HG03442 (cell line): ENCODE measurements around the gene ARHGAP5.

Experiments
- ATAC-seq: cut with Tn5 transposase; IDR thresholded peaks from one replicate; pipeline ENCODE4 v1.9.1; 2021; ENCODE audit warnings: mild to moderate bottlenecking, moderate library complexity; ENCODE audit not compliant: unreplicated experiment

The ARHGAP5 gene

DNA sequence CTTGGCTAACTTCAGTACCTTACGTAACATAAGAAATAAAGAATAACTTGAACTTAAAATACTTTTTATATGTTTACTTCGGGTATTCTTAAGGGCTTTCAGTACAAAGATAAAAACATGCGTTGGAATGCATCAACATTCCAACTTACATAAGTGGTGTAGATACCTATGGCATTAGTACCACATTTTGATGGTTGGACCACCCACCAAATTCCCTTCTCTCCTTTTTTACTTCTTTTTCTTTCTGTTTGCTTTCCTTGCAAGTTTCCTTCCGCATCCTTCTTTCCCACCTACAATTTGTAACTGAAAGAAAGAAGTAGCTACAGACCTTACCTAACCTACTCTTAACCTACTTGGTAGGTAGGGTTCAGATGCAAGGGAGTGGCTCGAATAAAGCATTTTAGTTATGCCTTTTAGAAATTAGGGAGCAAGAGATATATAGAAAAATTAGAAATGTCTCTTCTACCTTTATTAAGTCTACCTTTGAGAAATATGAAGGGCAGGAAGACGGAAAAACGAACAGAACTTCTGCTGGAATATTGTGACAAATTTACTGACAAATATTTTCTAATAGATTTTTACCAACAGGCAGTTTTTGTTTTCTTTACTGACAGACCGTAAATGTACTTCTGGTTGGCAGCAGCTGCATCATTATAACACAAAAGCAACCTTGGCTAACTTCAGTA, 2.1 kb upstream of the ARHGAP5 start:
- ATAC-seq, result no peak

DNA sequence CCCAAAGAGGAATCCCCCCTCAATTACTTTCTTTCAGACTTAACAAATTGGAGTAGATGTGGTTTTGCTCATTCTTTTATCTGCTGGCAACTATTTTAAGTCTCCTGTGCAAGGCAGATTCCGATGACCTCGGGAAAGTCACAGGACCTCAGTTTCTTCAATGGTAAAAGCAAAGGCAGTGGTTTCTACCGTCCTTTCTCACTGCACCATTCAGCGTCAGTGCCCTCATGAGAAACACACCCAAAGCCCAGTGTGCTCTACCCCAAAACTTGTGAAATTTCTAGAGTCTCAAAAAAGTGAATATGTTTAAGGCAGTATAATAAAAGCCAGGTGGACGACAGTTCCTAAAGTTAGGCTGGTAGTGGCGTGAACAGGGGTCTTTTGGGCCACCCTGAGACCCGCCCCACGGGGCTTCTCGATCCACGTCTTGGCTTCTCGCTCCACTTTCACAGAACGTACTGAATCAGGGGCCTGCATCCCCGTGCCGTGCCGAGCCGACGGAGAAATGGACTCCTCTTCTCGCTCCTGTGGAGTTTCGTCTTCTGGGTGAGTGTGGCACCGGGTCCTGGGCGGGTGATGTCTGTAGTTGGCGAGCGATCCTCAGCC, 1.3 kb upstream of the ARHGAP5 start:
- peak; percentile 30 for ATAC-seq

DNA sequence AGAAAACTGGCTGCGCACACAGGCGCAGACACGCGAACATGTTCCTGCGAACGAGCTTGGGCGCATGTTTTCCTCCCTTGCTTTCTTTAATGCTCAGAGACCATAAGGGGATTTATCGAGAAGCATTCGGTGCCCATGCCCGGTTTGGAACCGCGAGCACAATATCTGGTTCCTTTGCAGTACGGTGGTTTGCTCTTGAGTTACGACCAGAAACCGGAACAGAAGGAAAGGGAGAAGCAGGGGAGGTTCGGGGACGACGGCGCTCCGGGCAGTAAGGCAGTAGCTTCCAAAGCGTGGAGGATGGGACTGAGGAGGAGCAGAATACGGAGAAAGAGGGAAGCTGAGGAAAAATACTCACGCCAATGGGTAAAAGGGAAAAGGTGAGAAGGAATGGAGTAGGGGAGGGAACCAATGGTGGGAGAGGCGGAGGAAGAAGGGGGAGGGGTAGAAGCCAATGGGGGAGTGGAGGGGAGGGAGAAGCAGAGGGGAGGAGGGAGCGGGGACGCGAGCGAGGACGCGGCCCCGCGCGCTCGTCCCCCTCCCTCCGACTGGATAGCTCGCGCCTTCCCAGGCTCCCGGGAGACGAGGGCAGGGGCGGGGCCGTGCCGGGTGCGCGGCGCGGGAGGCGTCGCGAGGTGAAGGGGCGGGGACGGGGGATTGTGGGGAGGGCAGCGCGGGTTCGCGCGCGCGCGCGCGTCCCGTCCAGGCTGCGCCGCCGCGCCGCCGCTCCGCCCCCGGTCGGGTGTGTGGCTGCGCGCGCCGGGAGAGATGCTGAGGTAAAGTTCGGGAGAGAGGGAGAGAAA, 625 bp upstream of the ARHGAP5 start:
- ATAC-seq, result peak; percentile 52

DNA sequence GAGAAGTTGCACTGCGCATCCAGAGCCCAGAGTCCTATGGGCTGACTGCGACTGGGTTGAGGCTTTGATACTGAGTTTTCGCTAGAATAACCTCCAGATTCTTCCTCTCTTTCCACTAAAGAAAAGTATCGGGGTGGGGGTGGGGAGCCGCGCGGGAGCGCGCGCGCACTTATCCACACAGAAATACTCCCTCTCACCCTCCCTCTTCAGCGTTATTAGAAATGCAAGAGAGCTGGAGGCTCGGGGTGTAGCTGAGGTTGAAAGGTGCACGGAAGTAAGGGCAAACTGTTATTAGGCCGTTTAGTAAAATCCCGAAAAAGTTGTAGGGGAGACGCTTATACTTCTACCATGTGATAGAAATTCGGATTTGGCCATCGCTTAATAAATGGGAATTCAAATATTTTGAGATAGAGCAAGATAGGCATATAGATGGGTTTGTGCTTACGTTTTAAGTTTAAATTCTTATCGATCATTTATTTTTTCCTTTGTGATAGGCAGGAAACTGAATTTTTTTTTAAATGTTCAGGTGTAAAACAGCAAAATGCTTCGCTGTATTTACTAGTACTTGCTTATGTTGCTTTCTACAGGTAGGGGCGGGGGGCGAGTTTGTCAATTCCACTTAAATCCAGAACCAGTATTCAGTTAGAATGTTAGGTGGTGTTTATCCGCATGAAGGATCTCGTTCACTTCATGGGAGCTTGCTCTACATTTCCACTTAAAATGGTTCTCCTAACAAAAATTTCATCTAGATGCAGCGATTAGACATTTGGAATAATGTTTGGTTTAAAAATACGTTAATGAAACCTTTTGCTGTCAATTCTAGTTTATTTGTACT, 1.1 kb downstream of the ARHGAP5 start:
- ATAC-seq, result no peak

DNA sequence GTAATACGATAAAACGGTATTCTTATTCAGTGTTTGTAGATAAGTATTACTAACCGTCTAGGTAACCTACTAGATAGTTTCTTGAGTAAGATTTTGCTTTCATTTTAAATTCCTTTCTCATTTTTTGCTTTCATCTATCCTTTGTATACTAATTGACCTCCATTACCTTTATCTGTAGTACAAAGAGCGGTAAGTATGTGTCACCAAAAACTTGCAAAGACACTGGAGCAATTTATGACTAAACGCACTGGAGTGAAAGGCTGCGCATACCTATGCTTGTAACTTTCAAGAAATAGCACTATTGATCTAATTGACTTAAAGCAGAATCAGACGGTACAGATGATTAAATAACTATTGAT, 1.7 kb downstream of the ARHGAP5 start:
- no peak for ATAC-seq

DNA sequence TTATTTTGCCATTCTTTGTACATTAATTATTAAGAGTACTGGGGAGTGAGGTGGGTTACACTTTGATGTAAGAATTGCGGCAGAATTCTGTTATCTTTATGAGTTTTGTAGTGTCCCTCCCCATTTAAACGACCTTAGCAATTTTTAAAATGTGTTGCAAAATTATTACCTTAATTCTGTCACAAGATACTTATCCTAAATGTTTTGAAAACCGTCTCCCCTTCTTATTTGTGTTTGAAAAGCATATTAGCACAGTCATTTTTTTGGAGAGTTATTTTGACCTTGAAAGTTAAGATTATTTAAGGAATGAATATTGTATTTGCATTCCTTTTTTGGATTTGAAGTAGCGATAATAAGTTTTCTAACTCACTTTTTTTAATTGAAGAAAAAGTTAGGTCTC, 2.2 kb downstream of the ARHGAP5 start:
- ATAC-seq, result no peak

DNA sequence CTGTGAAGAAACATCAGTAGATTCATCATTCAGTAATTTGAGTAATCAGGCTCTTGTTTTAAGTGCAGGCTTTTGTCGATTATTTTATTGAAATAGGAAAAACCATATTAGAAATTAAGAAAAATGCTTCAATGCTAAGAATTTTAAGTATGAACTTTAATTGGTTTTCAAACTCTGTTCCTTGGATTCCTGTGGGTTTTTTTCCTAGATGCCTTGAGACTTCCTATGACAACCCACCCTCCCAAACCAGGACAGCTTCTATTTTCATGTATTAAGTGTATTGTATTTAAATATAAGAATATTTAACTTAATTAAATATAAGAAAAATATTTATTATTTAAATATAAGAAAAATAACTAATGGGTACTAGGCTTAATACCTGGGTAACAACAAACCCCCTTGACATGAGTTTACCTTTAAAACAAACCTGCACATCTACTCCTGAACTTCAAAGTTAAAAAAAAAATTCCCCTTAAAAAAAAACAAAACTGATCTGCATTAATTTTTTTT, 3.0 kb downstream of the ARHGAP5 start:
- ATAC-seq, result no peak

DNA sequence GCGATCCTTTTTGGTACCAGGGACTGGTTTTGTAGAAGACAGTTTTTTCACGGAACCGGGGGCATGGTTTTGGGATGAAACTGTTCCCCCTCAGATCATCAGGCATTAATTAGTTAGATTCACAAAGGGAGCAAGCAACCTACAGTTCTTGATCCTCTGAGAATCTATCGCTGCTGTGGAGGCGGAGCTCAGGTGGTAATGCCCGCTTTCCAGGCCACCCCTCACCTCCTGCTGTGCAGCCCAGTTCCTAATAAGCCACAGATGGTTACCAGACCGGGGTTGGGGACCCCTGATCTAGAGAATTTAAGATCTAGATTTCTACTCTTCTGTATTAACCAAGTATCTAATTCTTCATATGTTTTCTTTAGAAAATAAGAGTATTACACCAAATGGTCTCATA, 4.8 kb downstream of the ARHGAP5 start:
- no peak for ATAC-seq

DNA sequence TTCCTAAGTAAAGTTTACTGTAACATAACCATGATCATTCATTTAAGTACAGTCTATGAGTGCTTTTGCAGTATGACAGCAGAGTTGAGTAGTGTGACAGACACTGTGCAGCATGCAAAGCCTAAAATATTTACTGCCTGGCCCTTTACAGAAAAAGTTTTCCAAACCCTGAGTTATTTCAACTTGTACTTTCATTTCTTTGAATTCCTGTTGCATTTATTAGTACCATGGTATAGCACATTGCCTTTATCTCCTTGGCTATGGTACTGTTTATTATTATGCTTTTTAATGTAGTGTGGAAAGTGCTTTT, 6.2 kb downstream of the ARHGAP5 start:
- no peak for ATAC-seq

DNA sequence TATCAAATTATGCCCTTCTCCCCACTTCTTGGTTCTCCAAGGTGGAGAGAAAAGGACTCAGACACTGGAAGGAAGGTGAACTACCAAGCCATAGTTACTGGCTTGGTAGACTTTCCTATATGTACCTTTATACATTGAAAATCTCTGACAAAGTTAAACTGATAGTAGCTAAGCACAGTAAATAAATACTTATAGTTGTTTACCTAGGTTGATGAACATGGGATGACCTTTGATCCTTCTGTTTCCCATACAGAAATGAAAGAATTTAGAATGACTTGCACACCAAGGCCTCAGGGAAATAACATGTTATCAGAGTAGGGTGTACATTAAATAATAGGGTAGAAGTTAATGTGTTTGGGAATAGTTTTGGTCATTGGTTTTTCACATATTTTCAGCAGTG, 6.7 kb downstream of the ARHGAP5 start:
- ATAC-seq, result no peak

DNA sequence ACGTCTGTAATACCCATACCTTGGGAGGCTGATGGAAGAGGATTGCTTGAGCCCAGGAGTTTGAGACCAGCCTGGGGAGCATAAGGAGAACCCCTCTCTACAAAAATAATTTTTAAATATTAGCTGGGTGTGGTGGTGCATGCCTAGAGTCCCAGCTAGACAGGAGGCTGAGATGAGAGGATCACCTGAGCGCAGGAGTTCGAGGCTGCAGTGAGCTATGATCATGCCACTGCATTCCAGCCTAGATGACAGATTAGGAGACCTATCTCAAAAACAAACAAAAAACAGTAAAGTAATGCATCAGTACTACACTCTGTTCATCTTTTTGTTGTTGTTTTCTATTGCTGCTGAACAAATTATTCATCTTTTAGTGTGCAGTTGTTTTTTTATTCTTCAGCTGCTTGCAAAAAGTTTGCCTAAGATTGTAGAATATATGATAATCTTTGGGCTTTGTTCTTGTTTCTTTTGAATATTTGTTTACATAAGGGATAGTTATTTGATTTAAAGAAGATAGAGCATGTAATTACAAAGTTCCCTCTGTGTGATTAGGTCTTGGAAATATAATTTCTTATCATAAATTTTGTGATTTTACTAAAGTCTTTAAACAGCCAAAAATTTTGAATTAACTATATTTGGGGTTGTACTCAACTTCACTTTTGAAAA, 8.2 kb downstream of the ARHGAP5 start:
- no peak for ATAC-seq

DNA sequence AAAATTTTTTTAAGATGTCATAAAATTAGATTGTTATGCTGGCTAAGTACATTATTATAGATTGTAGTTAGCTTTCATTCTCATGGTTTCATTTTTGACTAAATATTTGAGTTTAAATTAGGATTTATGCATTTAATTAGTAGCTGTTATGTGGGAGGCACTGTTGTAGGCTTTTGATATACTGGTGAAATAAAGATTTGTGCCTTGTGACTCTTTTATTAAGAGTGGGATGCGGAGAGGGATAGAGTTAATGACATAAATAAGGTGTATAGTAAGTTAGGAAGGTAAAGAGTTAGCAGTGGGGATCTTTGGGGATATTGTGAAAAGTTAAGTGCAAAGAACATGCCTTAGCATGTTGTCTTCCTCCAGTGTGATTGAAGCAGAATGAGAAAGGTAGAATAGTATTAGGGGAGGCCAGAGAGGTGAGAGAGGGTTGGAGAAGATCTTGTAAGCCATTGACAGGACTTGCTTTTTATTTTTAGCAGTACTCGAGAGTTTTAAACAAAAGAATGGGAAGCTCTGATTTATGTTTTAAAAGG, 8.8 kb downstream of the ARHGAP5 start:
- ATAC-seq, result no peak

DNA sequence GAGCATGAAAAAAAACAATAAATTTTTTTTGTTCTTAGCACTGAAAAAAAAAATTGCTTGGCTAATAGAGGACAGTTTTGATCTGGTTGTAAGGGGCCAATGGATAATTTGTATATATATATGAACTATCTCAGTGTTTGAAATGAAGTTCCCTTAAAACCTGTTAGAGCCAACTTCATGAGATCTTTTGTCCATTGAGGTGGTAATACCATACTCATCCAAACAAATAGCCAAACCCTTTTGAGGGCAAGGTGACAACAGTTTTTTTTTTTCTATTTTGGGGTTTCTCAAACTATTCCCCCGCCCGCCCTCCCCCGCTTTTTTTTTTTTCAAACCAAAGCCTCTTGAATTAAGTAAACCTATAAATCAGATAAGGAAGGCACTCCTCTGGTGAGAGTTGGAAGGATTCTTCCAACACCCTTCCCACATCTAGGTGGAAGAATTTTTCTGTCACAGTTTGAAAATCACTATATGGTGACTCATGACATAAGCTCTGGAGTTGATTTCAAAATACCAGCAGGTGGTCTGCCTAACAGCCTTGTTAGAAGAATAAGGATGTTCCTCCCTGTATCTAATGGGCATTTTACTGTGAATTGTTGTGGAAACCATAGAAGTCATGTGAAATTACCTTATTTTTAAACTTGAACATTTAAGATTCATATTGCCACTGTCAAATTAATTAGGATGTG, 10.2 kb downstream of the ARHGAP5 start:
- no peak for ATAC-seq

DNA sequence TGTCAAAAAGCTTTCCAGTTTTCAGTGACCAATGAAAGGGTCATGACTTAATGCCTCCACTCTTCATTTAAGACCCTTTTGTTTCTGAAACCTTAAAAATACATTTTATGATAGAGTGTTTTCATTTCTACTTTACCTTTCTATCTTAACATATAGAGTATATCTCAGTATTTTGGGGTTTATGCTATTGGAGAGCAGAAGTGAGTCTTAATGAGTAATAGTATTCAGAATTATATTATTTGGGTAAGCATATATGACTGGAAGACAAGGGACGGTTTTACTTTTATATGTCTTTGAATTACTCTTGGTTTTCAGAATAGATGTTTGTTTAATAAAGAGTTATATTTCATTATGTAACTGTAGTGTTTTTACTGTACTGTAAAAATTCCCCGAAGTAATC, 10.8 kb downstream of the ARHGAP5 start:
- ATAC-seq, result no peak

DNA sequence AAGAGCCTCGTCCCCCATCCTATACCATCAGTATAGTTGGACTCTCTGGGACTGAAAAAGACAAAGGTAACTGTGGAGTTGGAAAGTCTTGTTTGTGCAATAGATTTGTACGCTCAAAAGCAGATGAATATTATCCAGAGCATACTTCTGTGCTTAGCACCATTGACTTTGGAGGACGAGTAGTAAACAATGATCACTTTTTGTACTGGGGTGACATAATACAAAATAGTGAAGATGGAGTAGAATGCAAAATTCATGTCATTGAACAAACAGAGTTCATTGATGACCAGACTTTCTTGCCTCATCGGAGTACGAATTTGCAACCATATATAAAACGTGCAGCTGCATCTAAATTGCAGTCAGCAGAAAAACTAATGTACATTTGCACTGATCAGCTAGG, 13.6 kb downstream of the ARHGAP5 start:
- no peak for ATAC-seq

DNA sequence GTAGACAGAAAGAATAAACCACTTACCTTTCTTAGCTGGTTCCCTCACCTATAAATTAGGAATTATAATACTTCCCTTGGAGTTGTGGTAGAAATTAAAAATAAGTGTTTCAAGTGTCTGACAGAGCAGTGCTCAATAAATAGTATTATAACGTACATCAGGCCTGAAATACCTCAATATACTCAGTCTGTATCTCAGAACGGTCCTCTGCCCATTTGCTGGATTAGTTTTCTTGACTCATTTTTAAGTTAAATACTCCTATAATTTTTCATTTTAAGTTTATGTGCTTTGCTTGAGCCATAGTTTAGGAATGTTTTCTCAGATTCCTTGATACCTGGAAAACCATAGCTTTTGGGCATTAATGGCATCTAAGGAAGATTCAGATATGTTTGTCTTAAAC, 22.4 kb downstream of the ARHGAP5 start:
- ATAC-seq, result no peak

DNA sequence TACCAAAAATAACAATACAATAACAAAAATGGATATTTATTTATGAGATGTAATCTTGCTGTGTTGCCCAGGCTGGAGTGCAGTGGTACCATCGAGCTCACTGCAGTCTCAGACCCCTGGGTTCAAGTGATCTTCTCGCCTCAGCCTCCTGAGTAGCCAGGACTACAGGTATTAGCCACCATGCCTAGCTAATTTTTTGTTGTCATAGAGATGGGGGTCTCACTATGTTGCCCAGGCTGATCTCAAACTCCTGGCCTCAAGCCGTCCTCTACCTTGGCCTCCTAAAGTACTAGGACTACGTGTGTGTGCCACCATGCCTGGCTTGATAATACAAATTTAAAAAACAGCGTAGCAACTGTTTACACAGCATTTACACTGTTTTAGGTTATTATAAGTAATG, 23.1 kb downstream of the ARHGAP5 start:
- ATAC-seq, result no peak

DNA sequence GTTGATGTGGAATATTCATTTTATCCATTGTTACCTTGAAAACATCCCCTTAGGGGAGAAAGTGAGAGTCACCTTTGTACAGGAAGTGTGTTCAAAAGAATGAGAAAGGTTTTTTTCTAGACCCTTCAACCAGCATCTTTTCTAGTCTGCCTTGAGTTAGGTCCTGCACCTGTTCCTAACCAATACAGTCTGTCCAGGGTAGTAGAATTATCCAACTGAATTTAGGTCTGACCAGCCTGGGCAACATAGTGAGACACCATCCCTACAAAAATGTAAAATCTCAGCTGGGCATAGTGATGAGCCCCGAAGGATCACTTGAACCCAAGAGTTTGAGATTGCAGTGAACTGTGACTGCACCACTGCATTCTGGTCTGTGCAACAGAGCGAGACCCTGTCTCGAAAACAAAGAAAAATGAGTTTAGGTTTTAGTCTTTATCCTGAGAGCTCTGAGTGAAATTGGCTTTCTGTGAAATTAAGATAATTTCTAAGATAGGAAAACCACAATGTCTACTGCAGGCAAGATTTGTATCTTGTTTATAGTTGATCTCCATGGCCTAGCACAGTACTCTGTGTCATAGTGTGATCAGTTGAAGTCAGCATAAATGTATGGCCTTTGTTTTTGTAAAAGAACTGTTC, 25.2 kb downstream of the ARHGAP5 start:
- peak; percentile 79 for ATAC-seq

DNA sequence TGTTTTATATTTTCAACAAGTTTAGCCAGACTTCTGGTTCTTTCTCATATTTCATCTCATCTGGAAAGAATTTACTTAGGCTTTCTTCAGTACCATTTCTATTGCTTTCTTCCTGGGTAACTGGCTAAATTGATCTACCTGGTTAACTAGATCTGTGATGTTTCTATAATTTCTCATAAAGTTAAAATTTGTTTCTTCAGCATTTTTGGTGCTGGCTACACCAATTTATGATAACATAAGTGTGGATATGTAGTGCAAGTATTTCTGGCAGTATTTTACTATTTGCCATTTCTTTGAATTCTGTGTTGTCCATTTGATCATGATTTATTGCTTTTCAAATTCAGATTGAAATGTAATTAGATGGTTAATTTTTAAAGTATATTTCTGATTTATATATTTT, 25.9 kb downstream of the ARHGAP5 start:
- no peak for ATAC-seq

DNA sequence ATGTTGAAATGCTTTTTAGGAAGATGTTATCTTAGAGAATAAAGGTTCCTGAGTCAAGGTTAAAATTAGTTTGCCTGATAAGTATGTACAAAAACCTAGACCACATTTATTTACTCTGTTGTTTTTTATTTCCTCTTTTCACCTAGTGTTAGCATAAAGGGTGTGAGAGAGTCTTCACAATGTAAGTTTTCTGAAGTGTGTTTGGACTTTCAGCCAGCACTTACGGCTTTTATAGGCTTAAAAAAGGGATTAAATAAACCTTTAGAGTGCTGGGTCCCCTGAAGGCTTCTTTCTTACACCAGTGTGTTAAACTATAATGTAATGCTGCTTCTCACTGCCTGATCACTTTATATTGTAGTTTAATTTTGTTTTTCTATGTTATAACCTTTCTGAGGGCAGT, 27.2 kb downstream of the ARHGAP5 start:
- no peak for ATAC-seq
